Measurements from ENCODE around the gene TXNRD1.
"Not testable (repeated sequence)": the region's sequence is repeated elsewhere in the genome, so short reads cannot be mapped to it uniquely, and the experiment has no call there.

Gene TXNRD1

DNA sequence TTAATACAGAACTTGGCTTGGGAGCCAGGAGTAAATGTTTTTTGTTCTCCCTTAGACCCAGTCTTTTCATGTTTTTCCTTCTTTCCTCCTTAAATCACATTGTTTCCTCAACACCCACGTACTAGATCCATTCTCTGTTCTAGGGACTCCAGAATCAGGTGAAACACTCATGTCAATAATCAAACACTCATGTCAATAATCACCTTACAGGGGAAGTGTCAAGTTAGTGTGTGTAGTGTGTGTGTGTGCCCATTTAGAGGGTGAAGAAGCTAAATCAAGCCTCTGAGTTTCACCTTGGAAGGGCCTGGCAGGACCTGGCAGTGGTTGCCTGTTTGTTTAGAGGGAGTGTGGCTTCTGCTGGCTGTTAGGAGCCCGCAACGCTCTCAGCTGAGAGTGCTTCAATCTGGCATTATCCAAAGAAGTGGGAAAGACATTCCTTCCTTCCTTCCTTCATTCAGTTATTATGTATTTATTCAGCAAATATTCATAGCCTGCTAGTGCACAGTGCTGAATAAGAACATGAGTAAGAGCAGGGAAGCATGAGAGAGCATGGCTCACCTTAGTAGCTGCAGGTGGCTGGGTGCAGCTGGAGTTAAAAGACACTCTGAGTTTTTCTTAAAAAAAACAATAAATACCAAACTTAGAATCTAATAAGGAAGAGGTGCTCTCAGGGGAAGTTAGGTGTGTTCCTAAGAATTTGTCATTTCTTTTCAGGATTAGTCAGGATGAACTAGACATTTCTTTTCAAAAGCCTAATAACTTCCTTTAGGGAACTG is 70.3 kb downstream of the TXNRD1 start:
- no peak for DNase-seq

DNA sequence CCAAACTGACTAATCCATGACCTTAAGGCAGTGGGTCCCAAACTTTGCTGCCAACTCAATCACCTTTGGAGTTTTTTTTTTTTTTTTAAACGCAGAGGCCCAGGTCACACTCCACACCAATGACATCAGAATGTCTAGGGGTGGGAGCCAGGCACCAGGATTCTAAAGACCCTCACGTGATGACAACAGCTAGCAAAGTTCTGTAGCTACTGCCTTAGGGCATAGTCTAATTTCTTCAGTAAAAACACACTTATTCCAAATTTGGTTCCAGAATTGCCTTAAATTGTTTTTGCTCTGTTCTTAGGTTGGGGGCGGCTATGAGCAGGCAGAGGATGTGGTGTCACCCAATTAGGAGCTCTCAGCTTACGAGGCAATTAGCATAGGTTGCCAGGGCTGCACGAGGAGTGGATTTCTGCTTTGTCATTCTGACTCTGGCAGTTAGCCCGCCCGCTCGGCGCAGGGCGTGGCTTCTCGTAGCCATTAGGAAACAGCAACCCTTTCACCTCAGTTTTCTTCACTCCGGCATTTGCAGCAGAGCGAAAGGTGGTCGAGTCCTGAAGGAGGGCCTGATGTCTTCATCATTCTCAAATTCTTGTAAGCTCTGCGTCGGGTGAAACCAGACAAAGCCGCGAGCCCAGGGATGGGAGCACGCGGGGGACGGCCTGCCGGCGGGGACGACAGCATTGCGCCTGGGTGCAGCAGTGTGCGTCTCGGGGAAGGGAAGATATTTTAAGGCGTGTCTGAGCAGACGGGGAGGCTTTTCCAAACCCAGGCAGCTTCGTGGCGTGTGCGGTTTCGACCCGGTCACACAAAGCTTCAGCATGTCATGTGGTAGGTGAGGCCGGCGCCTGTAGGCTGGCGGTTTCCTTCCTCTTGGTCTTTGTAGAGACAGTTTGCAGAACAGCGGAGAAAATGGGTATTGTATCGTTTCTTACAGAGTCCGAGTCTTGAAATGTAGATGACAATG is 71.2 kb downstream of the TXNRD1 start:
- peak; percentile 97 for DNase-seq

GRCh38 chr12:104288635-104289274 is 73.2 kb downstream of the TXNRD1 start:
- DNase-seq: peak; percentile 57

DNA sequence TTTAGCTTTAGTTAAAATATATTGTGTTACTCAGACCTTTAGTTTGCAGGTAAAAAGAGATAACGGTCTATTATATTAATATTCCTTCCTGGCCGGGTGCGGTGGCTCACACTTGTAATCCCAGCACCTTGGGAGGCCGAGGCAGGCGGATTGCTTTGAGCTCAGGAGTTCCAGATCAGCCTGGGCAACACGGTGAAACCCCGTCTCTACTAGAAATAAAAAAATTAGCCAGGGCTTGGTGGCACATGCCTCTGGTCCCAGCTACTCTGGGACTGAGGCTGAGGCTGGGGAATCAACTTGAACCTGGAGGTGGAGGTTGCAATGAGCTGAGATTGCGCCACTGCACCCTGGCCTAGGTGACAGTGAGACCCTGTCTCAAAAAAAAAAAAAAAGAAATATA is 74.7 kb downstream of the TXNRD1 start:
- DNase-seq: no peak

DNA sequence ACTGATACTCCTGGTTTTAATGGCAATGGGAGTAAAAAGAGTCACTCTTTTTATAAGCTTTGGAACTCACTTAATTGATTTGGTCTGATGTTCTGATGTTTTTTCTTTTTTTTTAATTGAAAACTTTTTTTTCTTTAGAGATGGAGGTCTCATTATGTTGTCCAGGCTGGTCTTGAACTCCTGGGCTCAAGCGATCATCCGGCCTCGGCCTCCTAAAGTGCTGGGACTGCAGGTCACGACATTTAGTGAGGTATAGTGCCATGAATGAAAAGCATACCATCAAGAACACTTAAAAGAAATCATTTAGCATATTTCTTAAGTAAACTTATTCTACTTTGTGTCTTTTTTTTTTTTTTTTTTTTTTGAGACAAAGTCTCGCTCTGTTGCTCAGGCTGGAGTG is 75.3 kb downstream of the TXNRD1 start:
- no peak for DNase-seq

- no peak for DNase-seq
These were observed 76.4 kb downstream of the TXNRD1 start for GRCh38 chr12:104291867-104292524.

- DNase-seq: no peak
These were observed 77.6 kb downstream of the TXNRD1 start for GRCh38 chr12:104292872-104293794.

- DNase-seq: not testable (repeated sequence)
These were observed 78.7 kb downstream of the TXNRD1 start for GRCh38 chr12:104294158-104294859.

GRCh38 chr12:104294927-104295668 is 79.5 kb downstream of the TXNRD1 start:
- no peak for DNase-seq

GRCh38 chr12:104295954-104296353 is 80.4 kb downstream of the TXNRD1 start:
- no peak for DNase-seq

GRCh38 chr12:104296718-104297117 is 81.1 kb downstream of the TXNRD1 start:
- no peak for DNase-seq

DNA sequence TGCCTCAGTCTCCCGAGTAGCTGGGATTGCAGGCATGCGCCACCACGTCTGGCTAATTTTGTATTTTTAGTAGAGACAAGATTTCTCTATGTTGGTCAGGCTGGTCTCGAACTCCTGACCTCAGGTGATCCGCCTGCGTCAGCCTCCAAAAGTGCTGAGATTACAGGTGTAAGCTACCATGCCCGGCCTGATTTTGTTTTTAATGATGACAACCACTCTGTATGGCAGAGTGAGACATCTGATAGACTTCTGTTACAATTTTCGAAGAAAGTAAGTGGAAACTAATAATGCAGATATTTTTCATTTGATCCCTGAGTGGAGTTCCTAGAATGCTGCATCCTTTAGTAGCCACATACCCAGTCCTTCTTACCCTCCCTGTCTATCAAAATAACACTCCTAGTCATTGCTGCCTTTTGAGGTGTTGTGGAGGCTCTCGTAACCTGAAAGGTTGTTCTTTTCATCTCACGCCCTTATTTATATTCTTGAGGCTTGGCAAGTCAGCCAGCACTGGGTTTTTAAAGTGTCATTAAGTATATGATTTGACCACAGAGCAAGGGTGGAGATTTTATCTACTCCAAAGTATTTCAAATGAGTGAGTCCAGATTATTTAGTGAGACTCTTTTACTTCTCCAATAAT is 82.0 kb downstream of the TXNRD1 start:
- DNase-seq: no peak

DNA sequence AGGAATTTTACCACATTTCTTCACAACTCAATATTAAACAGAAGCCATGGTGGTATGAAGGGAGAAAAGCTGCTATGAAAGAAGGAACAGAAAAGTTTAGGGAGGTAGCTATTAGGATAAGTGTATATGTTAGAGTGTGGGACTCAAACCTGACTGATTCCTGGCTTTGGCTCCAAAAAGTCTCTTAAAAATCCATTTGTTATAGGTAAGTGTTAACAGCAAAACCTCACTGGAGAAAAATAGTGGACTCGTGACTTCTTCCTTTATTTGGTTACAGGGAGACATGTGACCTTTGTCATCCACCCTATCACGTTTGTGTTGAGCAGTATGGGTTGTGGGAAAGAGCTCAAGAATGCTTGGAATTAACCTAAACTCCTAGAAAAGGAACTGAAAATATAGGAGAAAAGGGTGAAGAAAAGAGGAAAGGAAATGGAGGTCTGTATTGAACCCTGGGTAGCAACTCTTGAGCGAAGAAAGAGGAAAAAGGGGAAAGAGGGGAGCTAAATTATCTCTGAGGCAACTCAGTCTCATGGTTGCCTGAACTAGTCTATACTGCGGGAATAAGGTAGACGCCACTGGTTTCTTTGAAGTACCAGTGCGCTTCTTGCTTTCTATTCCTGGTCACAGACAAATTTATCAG is 84.4 kb downstream of the TXNRD1 start:
- no peak for DNase-seq

- no peak for DNase-seq
These were observed 88.1 kb downstream of the TXNRD1 start, which contains the start of gene EID3 for GRCh38 chr12:104303538-104304151. EID3 (plus strand) TSS chr12:104303739; CDS start chr12:104303935, 196 bp downstream.

- no peak for DNase-seq
These were observed 88.9 kb downstream of the TXNRD1 start for GRCh38 chr12:104304261-104305009.

DNA sequence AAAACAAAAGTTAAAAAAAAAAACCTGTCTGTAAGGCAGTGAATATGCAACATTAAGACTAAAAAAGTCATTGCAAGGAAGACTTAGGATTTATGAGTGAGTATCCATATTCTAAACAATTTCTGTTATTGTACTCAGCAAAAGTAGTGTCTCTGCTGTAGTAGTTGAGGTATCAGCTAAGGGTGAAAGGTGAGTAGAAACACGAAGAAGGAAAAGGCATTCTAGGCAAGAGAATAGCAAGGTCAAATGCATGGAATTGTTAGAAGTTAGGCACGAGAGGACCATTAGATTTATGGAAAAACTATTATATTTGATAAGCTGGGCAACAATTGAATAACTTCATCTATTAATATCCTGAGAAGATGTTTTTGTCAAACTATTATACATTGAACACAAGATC is 89.8 kb downstream of the TXNRD1 start:
- no peak for DNase-seq

DNA sequence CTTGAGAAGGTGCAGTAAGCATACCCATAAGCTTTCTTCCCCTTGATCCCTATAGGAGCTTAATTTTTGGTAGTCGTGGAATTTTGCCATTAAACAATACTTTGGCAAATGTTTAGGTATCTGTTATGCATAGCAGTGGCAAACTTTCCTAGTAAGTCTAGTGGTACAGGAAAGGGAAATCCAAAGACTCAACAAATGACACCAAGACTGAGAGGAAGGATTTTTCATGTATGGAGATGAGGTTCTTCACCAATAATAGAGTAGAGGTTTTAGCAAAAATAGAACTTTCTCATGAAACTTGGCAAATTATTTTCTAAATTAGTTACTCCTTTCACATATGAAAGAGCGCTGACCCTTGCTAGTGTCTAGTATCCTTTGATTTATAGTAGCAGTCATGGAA is 90.8 kb downstream of the TXNRD1 start:
- no peak for DNase-seq
